GM06990 (cell line): Measurements from ENCODE around the gene CAMTA1.

Source experiments
- DNase-seq: peaks from one replicate; pipeline ENCODE4 v3.0.0-alpha.2; 2011; ENCODE audit not compliant: insufficient read length; ENCODE audit errors: extremely low read depth
- H3K27me3 ChIP-seq: replicated peaks from 2 replicates; pipeline ENCODE4 v1.6.0; 2011; ENCODE audit warnings: low read length; ENCODE audit not compliant: control insufficient read depth, insufficient read depth
- H3K36me3 ChIP-seq: 2 replicates; pipeline ENCODE4 v1.5.1; 2011; ENCODE audit warnings: low read length; ENCODE audit not compliant: control insufficient read depth, insufficient read depth
- H3K4me3 ChIP-seq: replicated peaks from 2 replicates; pipeline ENCODE4 v1.5.1; 2011; ENCODE audit warnings: low read depth, mild to moderate bottlenecking, control low read depth, low read length
- CTCF ChIP-seq: IDR thresholded peaks from 2 replicates; pipeline ENCODE4 v1.5.1; 2011; ENCODE audit warnings: low read length, control low read depth, mild to moderate bottlenecking, inconsistent platforms; ENCODE audit not compliant: insufficient read depth, poor library complexity, severe bottlenecking

The CAMTA1 gene

GRCh38 chr1:7335224-7335879 is 550.1 kb downstream of the CAMTA1 start:
- no peak for DNase-seq
- H3K4me3 ChIP-seq: no peak overlapping the region
- no peaks in the 10 kb centered on the region; the same call in none of the 2 replicates for H3K27me3 ChIP-seq
- no peaks in the 10 kb centered on the region for H3K36me3 ChIP-seq
- TF ChIP-seq CTCF: no peak

DNA sequence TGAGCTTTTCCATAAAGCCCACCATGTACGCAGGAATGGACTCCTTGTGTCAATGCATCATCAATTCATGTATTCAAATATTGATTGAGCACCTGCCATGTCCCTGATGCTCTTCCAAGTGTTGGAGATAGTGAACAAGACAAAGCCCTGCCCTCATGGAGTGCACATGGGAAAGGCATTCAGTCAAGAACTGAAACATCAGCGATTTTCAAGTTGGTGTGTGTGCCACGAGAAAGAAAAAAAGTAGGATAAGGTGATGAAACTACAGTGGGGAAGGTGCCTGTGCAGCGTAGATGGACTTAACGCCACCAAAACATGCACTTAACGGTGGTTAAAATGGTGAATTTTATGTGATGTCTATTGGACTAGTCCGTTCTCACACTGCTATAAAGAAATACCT is 553.2 kb downstream of the CAMTA1 start:
- H3K4me3 ChIP-seq: no peak overlapping the region
- DNase-seq: no peak
- H3K36me3 ChIP-seq: no peaks in the 10 kb centered on the region
- H3K27me3 ChIP-seq: no peaks in the 10 kb centered on the region
- TF ChIP-seq CTCF: no peak

GRCh38 chr1:7339014-7339413 is 553.8 kb downstream of the CAMTA1 start:
- Histone ChIP-seq H3K36me3 (no peaks in the 10 kb centered on the region), H3K27me3 (no peaks in the 10 kb centered on the region), H3K4me3 (no peak overlapping the region)
- TF ChIP-seq CTCF: no peak
- DNase-seq: no peak

DNA sequence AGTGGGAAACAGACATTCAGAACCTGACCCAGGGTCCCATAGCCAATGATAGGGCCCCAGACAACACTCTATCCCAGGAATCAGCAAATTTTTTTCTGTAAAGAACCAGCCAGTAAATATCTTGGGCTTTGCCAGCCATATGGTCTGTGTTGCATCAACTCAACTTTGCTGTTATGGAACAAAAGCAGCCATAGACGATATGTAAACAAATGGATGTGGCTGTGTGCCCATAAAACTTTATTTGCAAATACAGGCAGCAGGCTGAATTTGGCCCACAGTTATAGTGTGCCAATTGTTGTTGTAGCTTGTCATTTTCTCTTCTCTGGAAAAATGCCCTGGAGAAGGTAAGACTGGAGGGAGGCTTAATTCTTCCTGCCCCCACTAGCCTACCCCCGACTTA is 554.7 kb downstream of the CAMTA1 start:
- TF ChIP-seq CTCF: no peak
- no peaks in the 10 kb centered on the region for H3K36me3 ChIP-seq
- no peaks in the 10 kb centered on the region for H3K27me3 ChIP-seq
- DNase-seq: no peak
- H3K4me3 ChIP-seq: no peak overlapping the region

- no peak for TF ChIP-seq CTCF
- Histone ChIP-seq H3K27me3 (no peaks in the 10 kb centered on the region; the same call in none of the 2 replicates), H3K36me3 (no peaks in the 10 kb centered on the region), H3K4me3 (no peak overlapping the region)
- no peak for DNase-seq
Observed at GRCh38 chr1:7341145-7341905, 556.1 kb downstream of the CAMTA1 start.
